Measurements from ENCODE around the gene OR6J1. TPM values are rescaled to one million over a fixed set of nuclear protein-coding genes. Genes with fewer than 3 reads are reported as not detected.
A peak's percentile ranks its signal among the peaks of the same experiment; 100 is the strongest.

Gene OR6J1
- total RNA-seq, 4 donors from 2014 or later = 0.12 TPM; not detected in 3

- Histone ChIP-seq H3K36me3 (no peaks in the 10 kb centered on the region), H3K4me1 (no peaks in the 10 kb centered on the region), H3K27me3 (no peaks in the 10 kb centered on the region), H3K27ac (no peak overlapping the region), H3K9me3 (no peaks in the 10 kb centered on the region), H3K4me3 (no peak overlapping the region)
- ATAC-seq = no peak
- TF ChIP-seq POLR2A (IDR thresholded peaks at IDR 0.05) (no peak), EP300 (IDR thresholded peaks at IDR 0.05) (no peak), POLR2AphosphoS5 (IDR thresholded peaks at IDR 0.05) (no peak), CTCF (IDR thresholded peaks at IDR 0.05) (no peak)
- WGBS, 2 donors (ENCODE audit: low coverage in 1 of 2) = 33 to 43% methylated on average over 1 of the region's 1 CpG
Measured at GRCh38 chr14:22658946-22659345, 14.8 kb upstream of the OR6J1 start.

- no peaks in the 10 kb centered on the region for H3K27me3 ChIP-seq
- H3K36me3 ChIP-seq = no peaks in the 10 kb centered on the region
- no peak for ATAC-seq
- WGBS, 2 donors (ENCODE audit: low coverage in 1 of 2) = 71 to 85% methylated on average over 1 of the region's 1 CpG
- H3K27ac ChIP-seq = no peak overlapping the region
- H3K4me3 ChIP-seq = no peak overlapping the region
- no peaks in the 10 kb centered on the region for H3K4me1 ChIP-seq
- TF ChIP-seq CTCF (IDR thresholded peaks at IDR 0.05) (peak in 1 of 4 experiments; percentile 21), POLR2A (IDR thresholded peaks at IDR 0.05) (no peak)
- no peaks in the 10 kb centered on the region for H3K9me3 ChIP-seq
Measured at GRCh38 chr14:22657861-22658260, 13.7 kb upstream of the OR6J1 start.

DNA sequence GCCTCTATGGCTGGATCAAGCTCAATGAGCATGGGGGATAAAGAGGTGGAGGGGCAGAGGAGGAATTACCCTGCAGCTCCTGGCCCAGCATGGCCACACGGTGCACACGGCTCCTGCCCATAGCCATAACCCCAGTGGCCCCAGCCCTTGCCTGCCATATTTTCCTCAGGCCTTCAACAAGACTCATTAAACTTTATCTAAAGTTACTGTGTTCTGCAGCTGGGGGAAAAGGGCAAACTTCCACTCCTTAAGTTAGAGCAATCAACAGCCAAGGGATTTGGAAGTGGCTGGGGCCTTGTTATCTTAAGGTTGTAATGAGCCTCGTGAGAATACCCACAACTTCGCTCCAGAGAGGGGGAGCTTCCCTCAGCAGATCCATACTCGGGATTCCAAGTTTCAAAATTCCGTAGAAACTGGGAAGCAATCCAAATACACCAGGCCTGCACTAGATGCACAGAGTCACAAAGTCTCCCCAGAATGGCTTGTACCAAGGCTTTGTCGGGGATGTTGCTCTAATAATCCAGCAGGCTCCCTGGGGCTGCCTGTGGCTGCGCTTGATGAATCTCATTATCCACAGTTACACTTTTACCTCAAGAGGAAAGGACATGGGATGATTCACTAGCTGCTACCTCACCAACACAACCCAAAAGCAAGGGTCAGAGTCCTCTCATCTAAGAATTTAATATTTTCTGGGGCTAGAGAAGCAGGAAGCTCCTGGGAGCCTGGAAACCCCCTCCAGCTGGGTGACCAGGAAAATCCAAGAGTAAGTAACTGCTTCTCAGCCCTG is 13.0 kb upstream of the OR6J1 start:
- no peaks in the 10 kb centered on the region for H3K4me1 ChIP-seq
- H3K9me3 ChIP-seq = no peaks in the 10 kb centered on the region
- TF ChIP-seq POLR2AphosphoS5 (IDR thresholded peaks at IDR 0.05) (no peak), POLR2A (IDR thresholded peaks at IDR 0.05) (no peak)
- ATAC-seq = no peak
- no peaks in the 10 kb centered on the region for H3K27me3 ChIP-seq
- H3K4me3 ChIP-seq = no peak overlapping the region
- no peaks in the 10 kb centered on the region for H3K36me3 ChIP-seq
- WGBS, 2 donors (ENCODE audit: low coverage in 1 of 2) = 51 to 80% methylated on average over 1 to 6 of the region's 8 CpGs
- no peak overlapping the region for H3K27ac ChIP-seq

GRCh38 chr14:22656226-22656625 is 12.1 kb upstream of the OR6J1 start:
- Histone ChIP-seq H3K4me1 (no peaks in the 10 kb centered on the region), H3K27ac (no peak overlapping the region), H3K4me3 (no peak overlapping the region), H3K27me3 (no peaks in the 10 kb centered on the region), H3K36me3 (no peaks in the 10 kb centered on the region), H3K9me3 (no peaks in the 10 kb centered on the region)
- ATAC-seq = no peak
- 80% methylated on average over 1 of the region's 2 CpGs; no CpG with 5 or more reads in 1 of the 2 donors for WGBS, 2 donors (ENCODE audit: low coverage in 1 of 2)
- TF ChIP-seq CTCF (IDR thresholded peaks at IDR 0.05) = no peak
- no peak for TF ChIP-seq EP300 (IDR thresholded peaks at IDR 0.05)
- no peak for TF ChIP-seq POLR2AphosphoS5 (IDR thresholded peaks at IDR 0.05)
- no peak for TF ChIP-seq POLR2A (IDR thresholded peaks at IDR 0.05)

DNA sequence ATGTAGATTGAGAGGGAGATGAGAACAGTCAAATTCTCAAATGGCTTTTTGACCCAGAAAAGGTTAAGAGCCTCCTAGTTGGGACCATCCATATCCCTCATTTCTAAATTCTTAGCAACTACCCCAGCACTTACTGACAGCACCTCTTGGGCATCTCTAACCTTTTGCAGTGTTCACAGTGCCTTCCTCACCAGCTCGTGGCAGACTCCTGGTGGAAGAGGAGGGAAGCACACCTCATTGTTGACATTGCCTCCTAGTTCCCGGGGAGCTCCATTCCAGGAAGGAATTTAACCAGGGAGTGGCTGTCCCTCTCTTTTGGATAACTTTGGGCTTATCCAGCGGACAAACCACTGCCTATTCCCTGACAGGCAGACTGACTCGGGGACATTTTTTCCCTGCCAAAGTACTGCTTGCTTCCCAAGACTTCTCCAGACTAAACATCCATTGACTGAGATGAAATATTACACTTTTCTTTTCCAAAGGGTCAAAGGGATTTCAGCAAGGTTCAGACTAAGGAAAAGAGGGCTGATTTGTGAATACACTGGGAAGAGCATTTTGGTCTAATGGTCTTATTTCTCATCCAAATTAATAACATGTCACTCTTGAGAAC is 9.0 kb upstream of the OR6J1 start:
- TF ChIP-seq POLR2A (IDR thresholded peaks at IDR 0.05) = no peak
- TF ChIP-seq CTCF (IDR thresholded peaks at IDR 0.05) = peak; percentile 52 to 87 (median 78)
- peak; percentile 85 for ATAC-seq

More for the DNA sequence above, 9.0 kb upstream of the OR6J1 start:
- 6 to 17% methylated on average over 2 to 4 of the region's 4 CpGs for WGBS, 2 donors (ENCODE audit: low coverage in 1 of 2)
- Histone ChIP-seq H3K36me3 (no peaks in the 10 kb centered on the region), H3K27me3 (no peaks in the 10 kb centered on the region), H3K9me3 (no peaks in the 10 kb centered on the region), H3K4me1 (no peaks in the 10 kb centered on the region), H3K27ac (no peak overlapping the region), H3K4me3 (no peak overlapping the region)

Measured in gastroesophageal sphincter (tissue), 4 donors.